Brain microvascular endothelial cell (primary cell): Measurements from ENCODE around the gene CACNA1B.

Experiments
- DNase-seq: peaks from one replicate; pipeline ENCODE4 v3.0.0-alpha.2; 2020
- H3K27ac ChIP-seq: fragments of 250-450 bp; sonication (Bioruptor Pico); 2 replicates; pipeline ENCODE4 v1.5.1; 2020; ENCODE audit warnings: mild to moderate bottlenecking, moderate library complexity
- H3K27me3 ChIP-seq: fragments of 250-450 bp; sonication (Bioruptor Pico); replicated peaks from 2 replicates; pipeline ENCODE4 v1.5.1; 2020; ENCODE audit warnings: mild to moderate bottlenecking
- H3K36me3 ChIP-seq: fragments of 250-450 bp; sonication (Bioruptor Pico); replicated peaks from 2 replicates; pipeline ENCODE4 v1.5.1; 2020; ENCODE audit warnings: mild to moderate bottlenecking
- H3K4me3 ChIP-seq: 2 replicates; pipeline ENCODE4 v1.5.1; 2011; ENCODE audit warnings: low read depth, mild to moderate bottlenecking, control low read depth, low read length, moderate library complexity
- in situ Hi-C: cut with HindIII; loops from 2 replicates; pipeline ENCODE4 v1.10.0; 2017; ENCODE audit warnings: low sequenced_read_pairs, low pct_ligation_motif_present
- TF ChIP-seq, protein P1 (sequence below): IDR thresholded peaks from 2 replicates; pipeline ENCODE4 v1.5.1; 2011; ENCODE audit warnings: low read depth, mild to moderate bottlenecking, moderate library complexity, low read length, control low read depth, inconsistent platforms; ENCODE audit errors: missing control alignments

CACNA1B gene

DNA sequence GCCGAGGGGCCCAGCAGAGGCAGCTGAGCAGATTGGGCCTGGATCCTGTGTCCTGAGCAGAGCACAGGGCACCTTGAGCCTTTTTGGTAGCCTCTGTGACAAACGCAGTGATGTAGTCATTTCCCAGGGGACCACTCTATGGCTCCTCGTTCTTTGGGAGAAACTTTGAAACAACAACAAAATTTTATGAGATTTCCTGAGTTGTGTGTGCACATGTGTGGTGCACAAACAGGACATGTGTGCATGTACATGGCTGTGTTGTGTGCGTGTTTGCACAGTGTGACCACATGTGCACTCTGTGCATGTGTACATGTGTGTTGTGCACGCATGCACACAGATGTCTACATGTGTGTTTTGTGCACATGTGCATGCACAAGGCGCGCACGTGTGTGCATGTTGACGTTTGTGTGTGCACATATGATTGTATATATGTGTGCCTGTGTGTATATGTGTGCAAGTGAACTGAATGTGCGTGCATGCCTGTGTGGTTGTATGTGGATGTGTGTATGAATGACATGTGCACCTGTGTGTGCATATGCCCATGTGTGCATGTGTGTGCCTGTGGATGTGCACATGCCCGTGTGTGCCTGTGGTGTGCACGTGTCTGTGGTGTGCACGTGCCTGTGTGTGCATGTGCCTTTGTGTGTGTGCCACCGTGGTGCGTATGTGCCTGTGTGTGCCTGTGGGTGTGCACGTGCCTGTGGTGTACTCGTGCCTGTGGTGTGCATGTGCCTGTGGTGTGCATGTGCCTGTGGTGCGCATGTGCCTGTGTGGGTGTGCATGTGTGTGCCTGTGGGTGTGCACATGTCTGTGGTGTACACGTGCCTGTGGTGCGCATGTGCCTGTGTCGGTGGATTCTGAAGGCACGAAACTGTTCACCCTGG lies 221.6 kb downstream of the CACNA1B start:
- Histone ChIP-seq H3K27ac (no peak overlapping the region), H3K4me3 (no peak overlapping the region), H3K27me3 (no peaks in the 10 kb centered on the region), H3K36me3 (no peaks in the 10 kb centered on the region)
- in situ Hi-C loops, result no loop called here
- DNase-seq, result no peak
- TF ChIP-seq, protein P1, sequence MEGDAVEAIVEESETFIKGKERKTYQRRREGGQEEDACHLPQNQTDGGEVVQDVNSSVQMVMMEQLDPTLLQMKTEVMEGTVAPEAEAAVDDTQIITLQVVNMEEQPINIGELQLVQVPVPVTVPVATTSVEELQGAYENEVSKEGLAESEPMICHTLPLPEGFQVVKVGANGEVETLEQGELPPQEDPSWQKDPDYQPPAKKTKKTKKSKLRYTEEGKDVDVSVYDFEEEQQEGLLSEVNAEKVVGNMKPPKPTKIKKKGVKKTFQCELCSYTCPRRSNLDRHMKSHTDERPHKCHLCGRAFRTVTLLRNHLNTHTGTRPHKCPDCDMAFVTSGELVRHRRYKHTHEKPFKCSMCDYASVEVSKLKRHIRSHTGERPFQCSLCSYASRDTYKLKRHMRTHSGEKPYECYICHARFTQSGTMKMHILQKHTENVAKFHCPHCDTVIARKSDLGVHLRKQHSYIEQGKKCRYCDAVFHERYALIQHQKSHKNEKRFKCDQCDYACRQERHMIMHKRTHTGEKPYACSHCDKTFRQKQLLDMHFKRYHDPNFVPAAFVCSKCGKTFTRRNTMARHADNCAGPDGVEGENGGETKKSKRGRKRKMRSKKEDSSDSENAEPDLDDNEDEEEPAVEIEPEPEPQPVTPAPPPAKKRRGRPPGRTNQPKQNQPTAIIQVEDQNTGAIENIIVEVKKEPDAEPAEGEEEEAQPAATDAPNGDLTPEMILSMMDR, result no peak

DNA sequence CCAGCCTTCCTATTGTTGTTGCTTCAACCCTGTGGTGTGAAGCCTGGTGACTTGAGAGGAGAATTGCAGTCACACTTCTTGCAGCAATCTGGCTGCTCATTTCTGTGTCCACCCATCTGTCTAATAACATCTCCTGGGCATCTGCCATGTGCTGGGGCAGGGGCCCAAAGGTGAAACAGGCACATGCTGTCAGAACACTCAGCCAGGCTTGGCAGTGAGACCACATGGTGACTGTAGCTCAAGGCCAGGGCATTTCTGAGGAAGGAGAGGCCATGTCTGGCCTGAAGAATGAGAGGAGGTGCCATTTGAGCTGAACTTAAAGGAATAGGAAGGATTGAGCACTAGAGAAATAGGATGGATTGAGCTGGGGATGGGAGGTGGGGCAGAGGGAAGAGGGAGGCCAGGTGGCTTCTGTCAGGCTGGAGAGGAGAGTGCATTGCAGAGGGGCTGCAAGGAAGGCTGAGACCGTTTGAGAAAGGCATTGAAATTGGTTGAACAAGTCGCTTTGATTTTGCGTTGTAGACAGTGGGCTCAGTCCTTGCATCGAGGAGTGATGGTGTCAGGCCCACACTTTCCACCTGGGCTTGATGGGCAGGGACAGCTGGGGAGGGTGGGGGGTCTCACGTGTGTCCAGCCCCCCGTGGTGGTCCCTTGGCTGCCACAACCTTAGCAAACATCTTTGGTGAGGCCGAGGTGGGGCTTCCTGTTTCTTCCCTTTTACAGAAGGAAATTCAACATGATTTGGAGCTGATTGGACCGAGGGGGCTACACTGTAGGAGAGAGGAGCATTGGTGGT lies 222.4 kb downstream of the CACNA1B start:
- Histone ChIP-seq H3K4me3 (no peak overlapping the region), H3K36me3 (no peaks in the 10 kb centered on the region), H3K27ac (no peak overlapping the region), H3K27me3 (no peaks in the 10 kb centered on the region)
- no peak for DNase-seq
- in situ Hi-C loops, result no loop called here
- TF ChIP-seq, protein P1, result no peak

DNA sequence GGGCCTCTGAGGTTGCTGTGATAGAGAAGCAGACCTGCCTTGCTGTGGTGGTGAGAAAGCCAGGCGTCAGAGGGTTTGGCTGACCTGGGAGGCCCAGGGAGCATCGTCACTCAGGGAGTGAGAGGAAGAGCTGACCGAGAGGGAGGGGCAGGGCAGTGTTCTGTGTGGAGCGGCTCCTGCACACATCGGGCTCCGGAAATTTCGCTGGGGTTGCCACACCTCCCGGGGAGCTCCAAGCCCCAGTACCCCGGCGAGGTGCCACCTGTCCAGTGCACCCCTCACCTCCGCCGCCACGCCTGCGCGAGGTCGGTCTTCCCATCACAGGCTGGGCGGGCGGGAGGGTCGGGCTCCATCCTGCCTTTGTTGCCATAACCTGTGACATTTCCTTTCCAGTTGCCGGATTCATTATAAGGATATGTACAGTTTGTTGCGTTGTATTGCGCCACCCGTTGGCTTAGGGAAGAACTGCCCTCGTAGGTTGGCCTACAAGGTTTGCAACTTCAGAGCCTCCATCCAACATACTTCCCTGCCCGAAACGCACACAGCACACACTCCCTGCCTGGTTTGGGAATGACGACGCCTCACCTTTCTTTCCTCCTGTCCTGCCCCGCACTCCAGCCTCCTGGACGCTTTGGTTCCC lies 223.2 kb downstream of the CACNA1B start:
- no peaks in the 10 kb centered on the region for H3K27me3 ChIP-seq
- H3K27ac ChIP-seq, result no peak overlapping the region
- TF ChIP-seq, protein P1, result no peak
- in situ Hi-C loops, result no loop called here
- H3K36me3 ChIP-seq, result no peaks in the 10 kb centered on the region
- no peak overlapping the region for H3K4me3 ChIP-seq
- DNase-seq, result no peak

DNA sequence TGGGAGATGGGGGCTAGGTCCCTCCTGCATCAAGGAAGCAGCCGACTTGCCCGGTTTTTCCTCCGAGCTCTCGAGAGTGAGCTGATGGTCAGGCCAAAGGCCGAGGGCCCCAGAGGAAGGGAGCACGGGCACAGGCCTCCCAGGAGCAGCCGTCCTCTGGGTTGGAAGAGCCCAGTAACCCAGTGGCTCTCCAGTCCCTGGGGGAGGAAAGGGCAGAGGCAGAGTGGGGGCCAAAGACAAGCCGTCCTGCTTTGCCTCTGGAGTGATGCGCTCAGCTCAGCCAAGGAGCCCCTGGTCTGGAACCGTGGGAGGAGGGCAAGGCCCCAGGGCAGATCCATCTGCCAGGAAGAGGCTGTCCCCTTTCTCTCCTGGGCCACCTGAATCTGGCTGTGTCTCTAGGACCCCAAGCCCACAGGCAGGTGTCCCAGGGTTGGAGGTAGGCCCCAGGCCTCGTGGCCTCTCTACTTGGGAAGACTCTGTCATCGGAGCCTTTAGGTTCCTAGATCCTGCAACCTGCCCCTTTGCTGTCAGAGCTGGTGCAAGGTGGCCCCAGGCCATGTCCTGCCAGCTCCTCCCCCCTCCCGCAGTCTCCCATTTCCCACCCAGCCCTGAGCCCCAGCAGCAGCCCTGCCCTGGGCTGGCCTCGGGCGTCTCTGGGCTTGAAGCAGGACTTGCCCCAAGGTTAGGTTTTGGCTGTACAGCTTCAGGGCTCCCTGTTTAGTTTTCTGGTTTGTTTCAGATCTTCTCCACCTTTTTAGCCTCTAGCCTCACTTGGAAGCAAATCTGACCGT lies 224.1 kb downstream of the CACNA1B start:
- no peaks in the 10 kb centered on the region for H3K36me3 ChIP-seq
- in situ Hi-C loops, result no loop called here

More for the DNA sequence above, 224.1 kb downstream of the CACNA1B start:
- no peak overlapping the region for H3K4me3 ChIP-seq
- H3K27me3 ChIP-seq, result no peaks in the 10 kb centered on the region
- no peak overlapping the region for H3K27ac ChIP-seq
- DNase-seq, result no peak
- TF ChIP-seq, protein P1, result no peak
